HCT116 (cell line): ENCODE data around the gene CDK11A.

Experiments used
- CTCF ChIP-seq, 3 experiments: fragments of 200-600 bp in 1 of 3; sonication (generic) in 1 of 3; IDR thresholded peaks in 2 of 3; conservative IDR thresholded peaks in 1 of 3; 2 replicates each; pipeline ENCODE4 v1.5.1; 2012 to 2017; ENCODE audit warnings: low read depth in 2 of 3, low read length in 2 of 3, antibody characterized with exemption in 1 of 3, borderline replicate concordance in 1 of 3, control low read depth in 1 of 3, mild to moderate bottlenecking in 1 of 3, mixed read lengths in 1 of 3, mixed run types in 1 of 3, moderate library complexity in 1 of 3; ENCODE audit not compliant: insufficient read depth in 1 of 3
- EZH2 ChIP-seq: fragments of 200-600 bp; sonication (generic); IDR thresholded peaks from 2 replicates; pipeline ENCODE4 v1.6.1; 2017; ENCODE audit warnings: antibody characterized with exemption, mixed run types
- EZH2phosphoT487 ChIP-seq: fragments of 200-600 bp; IDR thresholded peaks from 2 replicates; pipeline ENCODE4 v1.6.1; 2018; ENCODE audit warnings: antibody characterized with exemption, borderline replicate concordance
- POLR2A ChIP-seq: IDR thresholded peaks from 2 replicates; pipeline ENCODE4 v1.7.0; 2011; ENCODE audit warnings: borderline replicate concordance; ENCODE audit not compliant: insufficient read depth, insufficient read length; ENCODE audit errors: extremely low read depth
- POLR2AphosphoS5 ChIP-seq: IDR thresholded peaks from 2 replicates; pipeline ENCODE4 v1.6.1; 2011; ENCODE audit warnings: mild to moderate bottlenecking, low read depth, low read length, moderate library complexity
- REST ChIP-seq: IDR thresholded peaks from 2 replicates; pipeline ENCODE4 v1.6.1; 2012; ENCODE audit warnings: low read depth
- TCF7L2 ChIP-seq: IDR thresholded peaks from 2 replicates; pipeline ENCODE4 v1.7.0; 2011; ENCODE audit warnings: borderline replicate concordance, inconsistent platforms; ENCODE audit not compliant: insufficient read depth, insufficient read length; ENCODE audit errors: extremely low read depth
- YY1 ChIP-seq: IDR thresholded peaks from 2 replicates; pipeline ENCODE4 v1.6.1; 2011; ENCODE audit warnings: low read length, low read depth, moderate library complexity, mild to moderate bottlenecking; ENCODE audit not compliant: insufficient replicate concordance; ENCODE audit errors: extremely low read depth

GRCh38 chr1:1759456-1760344 lies 35.5 kb upstream of the CDK11A start:
- TF ChIP-seq EZH2phosphoT487 (no peak), CTCF (IDR thresholded peaks at IDR 0.05 in 2 of 3, conservative IDR thresholded peaks at IDR 0.05 in 1 of 3; ENCODE audit: borderline replicate concordance in 1 of 3, insufficient read depth in 1 of 3, low read depth in 2 of 3, low read length in 2 of 3) (no peak), POLR2AphosphoS5 (no peak), POLR2A (no peak), YY1 (no peak), REST (no peak), EZH2 (no peak), TCF7L2 (no peak)
